Endothelial cell of umbilical vein (primary cell): Measurements from ENCODE around the gene MRNIP. TPM values are rescaled to one million over a fixed set of nuclear protein-coding genes. Genes with fewer than 3 reads are reported as not detected.

Experiments
- BruUV-seq: library from RNA; stranded (reverse); fragments of 400-500 nt; replicated peaks from 2 replicates; lab custom pipeline; 2021; lab: Mats Ljungman, UMichigan
- CTCF ChIA-PET: fragments of 300-600, 350-600 bp; sonication (Branson Sonifier 250); formaldehyde crosslinking; loops from one replicate; lab custom pipeline; 2021; ENCODE audit warnings: antibody characterized with exemption, inconsistent platforms; lab: Charles Lee
- POLR2A ChIA-PET: fragments of 300-600, 350-600 bp; sonication (Branson Sonifier 250); formaldehyde crosslinking; loops from one replicate; lab custom pipeline; 2021; ENCODE audit warnings: antibody characterized with exemption, inconsistent platforms; lab: Charles Lee
- DNase-seq: peaks from one replicate; pipeline ENCODE4 v3.0.0-alpha.2; 2011; ENCODE audit warnings: low read depth, low spot score
- FAIRE-seq: peaks from 2 replicates; lab custom pipeline; 2011; peaks lifted over from hg19 to GRCh38; lab: Jason Lieb, UNC
- H2AFZ ChIP-seq: 2 replicates; pipeline ENCODE4 v1.6.0; 2012; ENCODE audit warnings: low read depth, low read length, control low read depth, inconsistent platforms
- H3K27ac ChIP-seq: 2 replicates; pipeline ENCODE4 v1.5.1; 2011; ENCODE audit warnings: low read depth, mild to moderate bottlenecking, control low read depth, low read length, moderate library complexity; ENCODE audit not compliant: insufficient read depth
- H3K27me3 ChIP-seq, 2 experiments: 2 replicates each; pipeline versions ENCODE4 v1.6.0 to v1.6.1; 2011; ENCODE audit warnings: low read length in 2 of 2, mixed read lengths in 1 of 2; ENCODE audit not compliant: control insufficient read depth in 2 of 2, insufficient read depth in 2 of 2
- H3K36me3 ChIP-seq, 2 experiments: 2 replicates in 1 of 2; 3 replicates in 1 of 2; pipeline ENCODE4 v1.5.1; 2011; ENCODE audit warnings: low read length in 2 of 2, mild to moderate bottlenecking in 1 of 2, moderate library complexity in 1 of 2; ENCODE audit not compliant: control insufficient read depth in 2 of 2, insufficient read depth in 2 of 2; ENCODE audit errors: extremely low read depth in 1 of 2
- H3K4me1 ChIP-seq: 3 replicates; pipeline ENCODE4 v1.5.1; 2011; ENCODE audit warnings: mild to moderate bottlenecking, low read length; ENCODE audit not compliant: control insufficient read depth, insufficient read depth; ENCODE audit errors: extremely low read depth
- H3K4me2 ChIP-seq: 2 replicates; pipeline ENCODE4 v1.6.1; 2011; ENCODE audit warnings: low read length, control low read depth, mixed read lengths; ENCODE audit not compliant: insufficient read depth
- H3K4me3 ChIP-seq, 3 experiments: fragments of 200-600 bp in 1 of 3; sonication (generic), shearing (Covaris generic) in 1 of 3; replicated peaks in 1 of 3; 2 replicates each; pipeline ENCODE4 v1.5.1; 2011 to 2016; ENCODE audit warnings: control low read depth in 3 of 3, low read length in 3 of 3, mild to moderate bottlenecking in 2 of 3, inconsistent platforms in 1 of 3, low read depth in 1 of 3, moderate library complexity in 1 of 3; ENCODE audit not compliant: insufficient read depth in 1 of 3
- H3K79me2 ChIP-seq: 2 replicates; pipeline ENCODE4 v1.6.0; 2012; ENCODE audit warnings: low read length, inconsistent platforms; ENCODE audit not compliant: control insufficient read depth, insufficient read depth
- H3K9ac ChIP-seq: replicated peaks from 2 replicates; pipeline ENCODE3; 2011; ENCODE audit warnings: low read length, control low read depth; ENCODE audit not compliant: insufficient read depth; ENCODE audit errors: extremely low read depth
- H3K9me1 ChIP-seq: replicated peaks from 3 replicates; pipeline ENCODE4 v1.6.0; 2011; ENCODE audit warnings: mild to moderate bottlenecking, low read length; ENCODE audit not compliant: control insufficient read depth, insufficient read depth; ENCODE audit errors: extremely low read depth
- H3K9me3 ChIP-seq: replicated peaks from 2 replicates; pipeline ENCODE4 v1.5.1; 2012; ENCODE audit warnings: low read length, inconsistent platforms; ENCODE audit not compliant: control insufficient read depth, insufficient read depth
- H4K20me1 ChIP-seq: replicated peaks from 2 replicates; pipeline ENCODE3; 2011; ENCODE audit warnings: mild to moderate bottlenecking, low read length; ENCODE audit not compliant: control insufficient read depth, insufficient read depth; ENCODE audit errors: extremely low read depth
- EZH2 ChIP-seq: IDR thresholded peaks from 2 replicates; pipeline ENCODE4 v1.6.1; 2012; ENCODE audit warnings: borderline replicate concordance, low read depth, mild to moderate bottlenecking, moderate library complexity, low read length, inconsistent platforms; ENCODE audit not compliant: severe bottlenecking
- FOS ChIP-seq: IDR thresholded peaks from 2 replicates; pipeline ENCODE4 v1.6.1; 2011; ENCODE audit warnings: mild to moderate bottlenecking, low read length, moderate library complexity, borderline replicate concordance; ENCODE audit not compliant: insufficient read depth
- GATA2 ChIP-seq: IDR thresholded peaks from 2 replicates; pipeline ENCODE4 v1.7.0; 2011; ENCODE audit warnings: low read depth, mild to moderate bottlenecking, moderate library complexity, mixed read lengths, low read length; ENCODE audit not compliant: insufficient read length, insufficient read depth
- JUN ChIP-seq: IDR thresholded peaks from 2 replicates; pipeline ENCODE4 v1.6.1; 2011; ENCODE audit warnings: borderline replicate concordance, low read depth; ENCODE audit not compliant: insufficient read length, insufficient read depth
- MYC ChIP-seq: IDR thresholded peaks from one replicate; pipeline ENCODE4 v1.6.1; 2011; ENCODE audit warnings: mild to moderate bottlenecking, low read depth, low read length
- POLR2A ChIP-seq: IDR thresholded peaks from 2 replicates; pipeline ENCODE4 v1.6.1; 2012; ENCODE audit warnings: low read depth, mild to moderate bottlenecking, control low read depth, low read length
- POLR2AphosphoS5 ChIP-seq: IDR thresholded peaks from 2 replicates; pipeline ENCODE4 v1.6.1; 2012; ENCODE audit warnings: low read depth, mild to moderate bottlenecking, control low read depth, low read length, moderate library complexity; ENCODE audit not compliant: insufficient read depth
- dilution Hi-C: fragments of 300-500 bp; cut with MboI; formaldehyde crosslinking; loops from one replicate; pipeline ENCODE4 v1.15.0; 2019; ENCODE audit warnings: low sequenced_read_pairs; ENCODE audit not compliant: extremely low pct_ligation_motif_present
- intact Hi-C: fragments of 100-400 bp; cut with micrococcal nuclease; formaldehyde crosslinking; loops from one replicate; pipeline ENCODE4 v1.10.0; 2022
- polyA plus RNA-seq, 4 experiments: library from polyadenylated mRNA; depleted of rRNA in 3 of 4; stranded (reverse) in 3 of 4; unstranded in 1 of 4; fragments of >200 nt; gene quantifications; 2 replicates each; pipeline versions ENCODE4 v1.2.1 to v1.2.3, GENCODE V29; 2011 to 2012; ENCODE audit warnings: missing spikeins in 1 of 4
- total RNA-seq: library from RNA; stranded (reverse); gene quantifications from 2 replicates; pipeline ENCODE4 v1.2.3, GENCODE V29; 2021
- TF ChIP-seq, protein P1 (sequence below), 2 donors: IDR thresholded peaks; 1 replicate in 1 of 2; 2 replicates in 1 of 2; pipeline ENCODE4 v1.5.1; 2011; ENCODE audit warnings: low read length in 2 of 2, mild to moderate bottlenecking in 2 of 2, moderate library complexity in 2 of 2, control low read depth in 1 of 2, inconsistent platforms in 1 of 2, low read depth in 1 of 2; ENCODE audit not compliant: insufficient read depth in 1 of 2; ENCODE audit errors: extremely low read depth in 1 of 2
- TF ChIP-seq, protein P2 (sequence below): IDR thresholded peaks from 2 replicates; pipeline ENCODE4 v1.6.1; 2011; ENCODE audit not compliant: insufficient read depth, insufficient read length

Gene MRNIP
- total and polyA plus RNA-seq, 2 donors (not counting 3 experiments of a cell fraction or from before 2014, with no cell fraction given) = 17.1 to 19.1 TPM

- CTCF ChIA-PET = interaction anchor here (1.5 kb wide), 1 partner anchor 226 kb away, joined by 4 read pairs; no protein-coding TSS in a partner anchor
- dilution Hi-C loops = no loop called here
Observed at GRCh38 chr5:179865491-179866240, 7.0 kb upstream of the MRNIP start.

More at GRCh38 chr5:179865491-179866240, 7.0 kb upstream of the MRNIP start:
- DNase-seq (no peak), FAIRE-seq (no peak)
- TF ChIP-seq MYC (no peak), EZH2 (no peak), POLR2A (no peak), GATA2 (no peak), POLR2AphosphoS5 (no peak), JUN (no peak), FOS (no peak)
- TF ChIP-seq, protein P1, sequence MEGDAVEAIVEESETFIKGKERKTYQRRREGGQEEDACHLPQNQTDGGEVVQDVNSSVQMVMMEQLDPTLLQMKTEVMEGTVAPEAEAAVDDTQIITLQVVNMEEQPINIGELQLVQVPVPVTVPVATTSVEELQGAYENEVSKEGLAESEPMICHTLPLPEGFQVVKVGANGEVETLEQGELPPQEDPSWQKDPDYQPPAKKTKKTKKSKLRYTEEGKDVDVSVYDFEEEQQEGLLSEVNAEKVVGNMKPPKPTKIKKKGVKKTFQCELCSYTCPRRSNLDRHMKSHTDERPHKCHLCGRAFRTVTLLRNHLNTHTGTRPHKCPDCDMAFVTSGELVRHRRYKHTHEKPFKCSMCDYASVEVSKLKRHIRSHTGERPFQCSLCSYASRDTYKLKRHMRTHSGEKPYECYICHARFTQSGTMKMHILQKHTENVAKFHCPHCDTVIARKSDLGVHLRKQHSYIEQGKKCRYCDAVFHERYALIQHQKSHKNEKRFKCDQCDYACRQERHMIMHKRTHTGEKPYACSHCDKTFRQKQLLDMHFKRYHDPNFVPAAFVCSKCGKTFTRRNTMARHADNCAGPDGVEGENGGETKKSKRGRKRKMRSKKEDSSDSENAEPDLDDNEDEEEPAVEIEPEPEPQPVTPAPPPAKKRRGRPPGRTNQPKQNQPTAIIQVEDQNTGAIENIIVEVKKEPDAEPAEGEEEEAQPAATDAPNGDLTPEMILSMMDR (IDR thresholded peaks at IDR 0.05; ENCODE audit: extremely low read depth in 1 of 2, insufficient read depth in 1 of 2, low read depth in 1 of 2, low read length in 2 of 2) = no peak
- TF ChIP-seq, protein P2, sequence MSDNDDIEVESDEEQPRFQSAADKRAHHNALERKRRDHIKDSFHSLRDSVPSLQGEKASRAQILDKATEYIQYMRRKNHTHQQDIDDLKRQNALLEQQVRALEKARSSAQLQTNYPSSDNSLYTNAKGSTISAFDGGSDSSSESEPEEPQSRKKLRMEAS = no peak
- Histone ChIP-seq H3K9me1 (no peaks in the 10 kb centered on the region), H3K27ac (no peak overlapping the region), H3K4me2 (no peak overlapping the region), H2AFZ (no peak overlapping the region), H3K27me3 (no peaks in the 10 kb centered on the region), H3K36me3 (peaks cover 4 to 57% of the 10 kb centered on the region in 2 experiments), H4K20me1 (no peaks in the 10 kb centered on the region), H3K9me3 (no peaks in the 10 kb centered on the region), H3K79me2 (no peaks in the 10 kb centered on the region), H3K4me1 (no peaks in the 10 kb centered on the region), H3K9ac (no peak overlapping the region), H3K4me3 (no peak overlapping the region)
- intact Hi-C loops = no loop called here
- BruUV-seq = no TSS peak
- POLR2A ChIA-PET = no interaction called here
